Transverse colon (tissue), 3 donors: ENCODE measurements around the gene NLGN3.

ENCODE experiments used
- EP300 ChIP-seq: sonication (generic); formaldehyde crosslinking; IDR thresholded peaks from one replicate; pipeline ENCODE4 v1.6.1; 2017; ENCODE audit warnings: antibody characterized with exemption, low read depth
- TF ChIP-seq, protein P1 (sequence below), 5 experiments: fragments of 200-600 bp in 3 of 5; fragments of 450-650 bp in 2 of 5; sonication (generic) in 3 of 5; IDR thresholded peaks; 1 replicate in 2 of 5; 2 replicates in 3 of 5; pipeline ENCODE4 v1.5.1; 2016 to 2017; ENCODE audit warnings: antibody characterized with exemption in 5 of 5, inconsistent platforms in 3 of 5, mild to moderate bottlenecking in 2 of 5, moderate library complexity in 1 of 5

DNA sequence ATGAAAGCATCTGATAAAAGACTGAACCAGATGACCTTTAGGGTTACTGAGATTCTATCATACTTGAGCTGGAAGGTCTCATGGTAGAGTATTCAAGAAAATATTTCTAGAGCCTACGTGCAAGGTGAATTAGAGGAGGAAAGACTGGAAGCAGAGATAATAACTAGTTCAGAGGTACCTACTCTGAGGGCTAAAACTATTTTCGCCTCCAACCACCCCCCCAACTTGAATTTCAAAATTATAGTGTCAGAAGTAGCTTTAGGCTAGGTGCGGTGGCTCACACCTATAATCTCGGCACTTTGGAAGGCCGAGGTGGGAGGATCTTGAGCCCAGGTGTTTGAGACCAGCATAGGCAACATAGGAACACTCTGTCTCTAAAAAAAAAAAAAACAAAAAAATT is 30.9 kb downstream of the NLGN3 start:
- TF ChIP-seq, protein P1, sequence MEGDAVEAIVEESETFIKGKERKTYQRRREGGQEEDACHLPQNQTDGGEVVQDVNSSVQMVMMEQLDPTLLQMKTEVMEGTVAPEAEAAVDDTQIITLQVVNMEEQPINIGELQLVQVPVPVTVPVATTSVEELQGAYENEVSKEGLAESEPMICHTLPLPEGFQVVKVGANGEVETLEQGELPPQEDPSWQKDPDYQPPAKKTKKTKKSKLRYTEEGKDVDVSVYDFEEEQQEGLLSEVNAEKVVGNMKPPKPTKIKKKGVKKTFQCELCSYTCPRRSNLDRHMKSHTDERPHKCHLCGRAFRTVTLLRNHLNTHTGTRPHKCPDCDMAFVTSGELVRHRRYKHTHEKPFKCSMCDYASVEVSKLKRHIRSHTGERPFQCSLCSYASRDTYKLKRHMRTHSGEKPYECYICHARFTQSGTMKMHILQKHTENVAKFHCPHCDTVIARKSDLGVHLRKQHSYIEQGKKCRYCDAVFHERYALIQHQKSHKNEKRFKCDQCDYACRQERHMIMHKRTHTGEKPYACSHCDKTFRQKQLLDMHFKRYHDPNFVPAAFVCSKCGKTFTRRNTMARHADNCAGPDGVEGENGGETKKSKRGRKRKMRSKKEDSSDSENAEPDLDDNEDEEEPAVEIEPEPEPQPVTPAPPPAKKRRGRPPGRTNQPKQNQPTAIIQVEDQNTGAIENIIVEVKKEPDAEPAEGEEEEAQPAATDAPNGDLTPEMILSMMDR (IDR thresholded peaks at IDR 0.05) = no peak
- no peak for TF ChIP-seq EP300
